ENCODE data around the gene PLA2G15.

GRCh38 chr16:68206245-68206644 is 38.9 kb upstream of the PLA2G15 start:
- no peak for TF ChIP-seq EZH2 (IDR thresholded peaks at IDR 0.05; ENCODE audit: insufficient read depth, poor library complexity, severe bottlenecking)
- TF ChIP-seq EZH2phosphoT487 (IDR thresholded peaks at IDR 0.05; ENCODE audit: insufficient read depth, low read depth): no peak

Measured in GM23248 (cell line).